Stimulated activated effector memory CD8-positive, alpha-beta T cell treated with anti-CD3 and anti-CD28 coated beads, Interleukin-12 subunit alpha, Interleukin-12 subunit beta, amount 100 ng/mL, for 72 hours (primary cell): ENCODE results near the gene SMYD3.
A peak's percentile ranks its signal among the peaks of the same experiment; 100 is the strongest.

Experiments
- ATAC-seq: fragments of 150-1000 bp; cut with Tn5 transposase; 2 replicates; pipeline ENCODE4 v1.10.0; 2021
- DNase-seq, 2 donors: peaks; one replicate each; pipeline ENCODE4 v3.0.0; 2021 to 2022; ENCODE audit warnings: low spot score in 2 of 2
- H3K27ac Mint-ChIP-seq: one replicate; pipeline ENCODE4 v1.8.0; 2022; ENCODE audit warnings: mild to moderate bottlenecking, mixed read lengths
- H3K36me3 Mint-ChIP-seq: one replicate; pipeline ENCODE4 v1.8.0; 2022; ENCODE audit warnings: mild to moderate bottlenecking, mixed read lengths
- H3K4me1 Mint-ChIP-seq: one replicate; pipeline ENCODE4 v1.8.0; 2022; ENCODE audit warnings: mixed read lengths
- H3K4me3 Mint-ChIP-seq: one replicate; pipeline ENCODE4 v1.8.0; 2022; ENCODE audit warnings: mild to moderate bottlenecking, mixed read lengths
- H3K9me3 Mint-ChIP-seq: one replicate; pipeline ENCODE4 v1.8.0; 2022; ENCODE audit warnings: mixed read lengths

SMYD3 gene

GRCh38 chr1:245915841-245916240, 591.2 kb downstream of the SMYD3 start:
- H3K9me3 Mint-ChIP-seq: peaks cover 4% of the 10 kb centered on the region
- no peak for DNase-seq
- no peaks in the 10 kb centered on the region for H3K4me1 Mint-ChIP-seq
- H3K27ac Mint-ChIP-seq: no peak overlapping the region
- H3K36me3 Mint-ChIP-seq: peaks cover 6% of the 10 kb centered on the region
- ATAC-seq: no peak
- no peak overlapping the region for H3K4me3 Mint-ChIP-seq

- no peak overlapping the region for H3K27ac Mint-ChIP-seq
- H3K9me3 Mint-ChIP-seq: peaks cover 4% of the 10 kb centered on the region
- peaks cover 6% of the 10 kb centered on the region for H3K36me3 Mint-ChIP-seq
- DNase-seq (no peak), ATAC-seq (no peak)
- H3K4me3 Mint-ChIP-seq: no peak overlapping the region
- no peaks in the 10 kb centered on the region for H3K4me1 Mint-ChIP-seq
Observed at GRCh38 chr1:245915406-245915805, 591.7 kb downstream of the SMYD3 start.

GRCh38 chr1:245908543-245908942, 598.5 kb downstream of the SMYD3 start:
- ATAC-seq (no peak), DNase-seq (no peak)
- Mint-ChIP-seq H3K4me3 (no peak overlapping the region), H3K4me1 (no peaks in the 10 kb centered on the region), H3K27ac (no peak overlapping the region), H3K36me3 (peaks cover 6% of the 10 kb centered on the region), H3K9me3 (no peaks in the 10 kb centered on the region)

- ATAC-seq: no peak
- Mint-ChIP-seq H3K4me1 (no peaks in the 10 kb centered on the region), H3K27ac (no peak overlapping the region), H3K36me3 (peaks cover 6% of the 10 kb centered on the region), H3K4me3 (no peak overlapping the region), H3K9me3 (no peaks in the 10 kb centered on the region)
- no peak for DNase-seq
Observed at GRCh38 chr1:245906207-245906606, 600.9 kb downstream of the SMYD3 start.

- Mint-ChIP-seq H3K9me3 (no peaks in the 10 kb centered on the region), H3K27ac (no peak overlapping the region)
Observed at GRCh38 chr1:245903851-245904250, 603.2 kb downstream of the SMYD3 start.

GRCh38 chr1:245901565-245901964, 605.5 kb downstream of the SMYD3 start:
- ATAC-seq: no peak
- Mint-ChIP-seq H3K27ac (no peak overlapping the region), H3K4me1 (no peaks in the 10 kb centered on the region), H3K9me3 (no peaks in the 10 kb centered on the region), H3K36me3 (peaks cover 6% of the 10 kb centered on the region), H3K4me3 (no peak overlapping the region)
- DNase-seq: no peak

More at GRCh38 chr1:245903851-245904250, 603.2 kb downstream of the SMYD3 start:
- H3K36me3 Mint-ChIP-seq: peaks cover 6% of the 10 kb centered on the region
- no peaks in the 10 kb centered on the region for H3K4me1 Mint-ChIP-seq
- H3K4me3 Mint-ChIP-seq: no peak overlapping the region
- DNase-seq (no peak), ATAC-seq (no peak)

GRCh38 chr1:245901037-245901436, 606.0 kb downstream of the SMYD3 start:
- H3K9me3 Mint-ChIP-seq: no peaks in the 10 kb centered on the region
- H3K36me3 Mint-ChIP-seq: peaks cover 6% of the 10 kb centered on the region
- no peak overlapping the region for H3K27ac Mint-ChIP-seq
- no peak overlapping the region for H3K4me3 Mint-ChIP-seq
- no peak for ATAC-seq
- H3K4me1 Mint-ChIP-seq: no peaks in the 10 kb centered on the region
- no peak for DNase-seq

- Mint-ChIP-seq H3K36me3 (no peaks in the 10 kb centered on the region), H3K4me1 (no peaks in the 10 kb centered on the region), H3K9me3 (peaks cover 3% of the 10 kb centered on the region), H3K27ac (no peak overlapping the region), H3K4me3 (no peak overlapping the region)
- ATAC-seq (no peak), DNase-seq (no peak)
Observed at GRCh38 chr1:245898581-245898980, 608.5 kb downstream of the SMYD3 start.

GRCh38 chr1:245896258-245896657, 610.8 kb downstream of the SMYD3 start:
- Mint-ChIP-seq H3K4me1 (no peaks in the 10 kb centered on the region), H3K4me3 (no peak overlapping the region), H3K27ac (peak overlapping the region; percentile 43), H3K9me3 (peaks cover 6% of the 10 kb centered on the region), H3K36me3 (no peaks in the 10 kb centered on the region)
- ATAC-seq: no peak
- no peak for DNase-seq

- H3K4me3 Mint-ChIP-seq: no peak overlapping the region
- H3K4me1 Mint-ChIP-seq: no peaks in the 10 kb centered on the region
- ATAC-seq (no peak), DNase-seq (no peak)
- no peaks in the 10 kb centered on the region for H3K36me3 Mint-ChIP-seq
- peaks cover 6% of the 10 kb centered on the region for H3K9me3 Mint-ChIP-seq
- no peak overlapping the region for H3K27ac Mint-ChIP-seq
Observed at GRCh38 chr1:245895455-245895959, 611.6 kb downstream of the SMYD3 start.

- ATAC-seq (no peak), DNase-seq (no peak)
- Mint-ChIP-seq H3K9me3 (peaks cover 6% of the 10 kb centered on the region), H3K36me3 (no peaks in the 10 kb centered on the region), H3K4me3 (no peak overlapping the region), H3K27ac (no peak overlapping the region), H3K4me1 (no peaks in the 10 kb centered on the region)
Observed at GRCh38 chr1:245894843-245895242, 612.2 kb downstream of the SMYD3 start.

GRCh38 chr1:245893025-245893424, 614.1 kb downstream of the SMYD3 start:
- ATAC-seq: no peak
- no peaks in the 10 kb centered on the region for H3K36me3 Mint-ChIP-seq
- H3K27ac Mint-ChIP-seq: no peak overlapping the region

GRCh38 chr1:245888809-245889208, 618.3 kb downstream of the SMYD3 start:
- peaks cover 5% of the 10 kb centered on the region for H3K9me3 Mint-ChIP-seq
- no peaks in the 10 kb centered on the region for H3K36me3 Mint-ChIP-seq
- no peak overlapping the region for H3K4me3 Mint-ChIP-seq
- H3K4me1 Mint-ChIP-seq: no peaks in the 10 kb centered on the region
- no peak overlapping the region for H3K27ac Mint-ChIP-seq
- ATAC-seq (no peak), DNase-seq (no peak)

More at GRCh38 chr1:245893025-245893424, 614.1 kb downstream of the SMYD3 start:
- Mint-ChIP-seq H3K4me3 (no peak overlapping the region), H3K4me1 (no peaks in the 10 kb centered on the region), H3K9me3 (peaks cover 6% of the 10 kb centered on the region)
- DNase-seq: no peak

GRCh38 chr1:245887829-245888228, 619.2 kb downstream of the SMYD3 start:
- ATAC-seq (no peak), DNase-seq (no peak)
- no peak overlapping the region for H3K4me3 Mint-ChIP-seq
- no peaks in the 10 kb centered on the region for H3K9me3 Mint-ChIP-seq
- H3K4me1 Mint-ChIP-seq: no peaks in the 10 kb centered on the region
- no peaks in the 10 kb centered on the region for H3K36me3 Mint-ChIP-seq
- no peak overlapping the region for H3K27ac Mint-ChIP-seq

GRCh38 chr1:245881767-245882391, 625.2 kb downstream of the SMYD3 start:
- H3K4me1 Mint-ChIP-seq: no peaks in the 10 kb centered on the region
- DNase-seq: no peak
- no peaks in the 10 kb centered on the region for H3K9me3 Mint-ChIP-seq
- H3K4me3 Mint-ChIP-seq: no peak overlapping the region
- ATAC-seq: no peak
- H3K36me3 Mint-ChIP-seq: no peaks in the 10 kb centered on the region
- H3K27ac Mint-ChIP-seq: no peak overlapping the region

- H3K4me3 Mint-ChIP-seq: no peak overlapping the region
- no peaks in the 10 kb centered on the region for H3K9me3 Mint-ChIP-seq
- H3K27ac Mint-ChIP-seq: no peak overlapping the region
- no peaks in the 10 kb centered on the region for H3K36me3 Mint-ChIP-seq
- H3K4me1 Mint-ChIP-seq: no peaks in the 10 kb centered on the region
- ATAC-seq: no peak
- no peak for DNase-seq
Observed at GRCh38 chr1:245880754-245881403, 626.2 kb downstream of the SMYD3 start.
